Measurements from ENCODE around the gene PHETA2. TPM values are rescaled to one million over a fixed set of nuclear protein-coding genes. Genes with fewer than 3 reads are reported as not detected.

PHETA2 gene
- total RNA-seq, 1 experiment from 2014 or later = 4.5 TPM

GRCh38 chr22:42083119-42083518 lies 9.1 kb downstream of the PHETA2 start:
- no peaks in the 10 kb centered on the region for H3K9me2 ChIP-seq (ENCODE audit: insufficient read depth)
- H4K20me1 ChIP-seq (ENCODE audit: insufficient read depth) = no peaks in the 10 kb centered on the region
- H3K4me3 ChIP-seq = no peak overlapping the region
- no peak overlapping the region for H3K4me2 ChIP-seq
- no peak overlapping the region for H2AFZ ChIP-seq
- ChIA-PET POLR2A (ENCODE audit: unreplicated experiment) (no interaction called here), CTCF (no interaction called here)
- H3K9me3 ChIP-seq (ENCODE audit: insufficient read depth, low read depth) = no peaks in the 10 kb centered on the region
- DNase-seq = no peak
- TF ChIP-seq CTCF (conservative IDR thresholded peaks at IDR 0.05) (no peak), EZH2 (IDR thresholded peaks at IDR 0.05; ENCODE audit: low read depth) (no peak)
- H3K27me3 ChIP-seq (ENCODE audit: insufficient read depth, low read depth) = no peaks in the 10 kb centered on the region
- H3K27ac ChIP-seq = no peak overlapping the region
- peaks cover 15% of the 10 kb centered on the region for H3K36me3 ChIP-seq (ENCODE audit: low read depth)
- intact Hi-C loops (cut with micrococcal nuclease; ENCODE audit: unreplicated experiment) = no loop called here
- H3K4me1 ChIP-seq (replicated peaks; ENCODE audit: insufficient read depth) = peaks cover 14% of the 10 kb centered on the region
- BruUV-seq (replicated peaks) = no TSS peak
- peaks cover 24% of the 10 kb centered on the region for H3K79me2 ChIP-seq (ENCODE audit: low read depth)
- peaks cover 13% of the 10 kb centered on the region; the same call in 1 of the 2 replicates for H3F3A ChIP-seq (ENCODE audit: insufficient read depth, low read depth)

- intact Hi-C loops (cut with micrococcal nuclease; ENCODE audit: unreplicated experiment) = no loop called here
- Histone ChIP-seq H3K27ac (no peak overlapping the region), H3K36me3 (ENCODE audit: low read depth) (peaks cover 21% of the 10 kb centered on the region), H3F3A (ENCODE audit: insufficient read depth, low read depth) (peaks cover 17% of the 10 kb centered on the region; the same call in 1 of the 2 replicates), H3K9me2 (ENCODE audit: insufficient read depth) (no peaks in the 10 kb centered on the region), H3K4me2 (no peak overlapping the region), H3K4me1 (replicated peaks; ENCODE audit: insufficient read depth) (peaks cover 15% of the 10 kb centered on the region; the same call in 1 of the 2 replicates), H3K27me3 (ENCODE audit: insufficient read depth, low read depth) (no peaks in the 10 kb centered on the region), H4K20me1 (ENCODE audit: insufficient read depth) (no peaks in the 10 kb centered on the region; the same call in 1 of the 2 replicates), H2AFZ (no peak overlapping the region), H3K4me3 (no peak overlapping the region), H3K79me2 (ENCODE audit: low read depth) (peaks cover 41% of the 10 kb centered on the region), H3K9me3 (ENCODE audit: insufficient read depth, low read depth) (no peaks in the 10 kb centered on the region)
- ChIA-PET POLR2A (ENCODE audit: unreplicated experiment) (no interaction called here), CTCF (interaction anchor here (0.7 kb wide), 1 partner anchor 431 kb away, joined by 4 read pairs; no protein-coding TSS in a partner anchor)
- TF ChIP-seq EZH2 (IDR thresholded peaks at IDR 0.05; ENCODE audit: low read depth) (no peak), CTCF (conservative IDR thresholded peaks at IDR 0.05) (no peak)
- BruUV-seq (replicated peaks) = no TSS peak
- DNase-seq = no peak
Observed at GRCh38 chr22:42084874-42085273, 10.8 kb downstream of the PHETA2 start.

GRCh38 chr22:42086051-42086450 lies 12.0 kb downstream of the PHETA2 start:
- no peak overlapping the region for H2AFZ ChIP-seq
- no peak overlapping the region for H3K4me2 ChIP-seq
- no peaks in the 10 kb centered on the region for H3K9me2 ChIP-seq (ENCODE audit: insufficient read depth)
- peaks cover 9% of the 10 kb centered on the region; the same call in 1 of the 2 replicates for H3K4me1 ChIP-seq (replicated peaks; ENCODE audit: insufficient read depth)
- CTCF ChIA-PET = no interaction called here
- H3K9me3 ChIP-seq (ENCODE audit: insufficient read depth, low read depth) = no peaks in the 10 kb centered on the region
- no peak overlapping the region for H3K27ac ChIP-seq
- no peak for TF ChIP-seq EZH2 (IDR thresholded peaks at IDR 0.05; ENCODE audit: low read depth)
- no peak for TF ChIP-seq CTCF (conservative IDR thresholded peaks at IDR 0.05)
- POLR2A ChIA-PET (ENCODE audit: unreplicated experiment) = no interaction called here
- peaks cover 21% of the 10 kb centered on the region for H3K36me3 ChIP-seq (ENCODE audit: low read depth)
- intact Hi-C loops (cut with micrococcal nuclease; ENCODE audit: unreplicated experiment) = no loop called here
- H4K20me1 ChIP-seq (ENCODE audit: insufficient read depth) = no peaks in the 10 kb centered on the region; the same call in 1 of the 2 replicates
- peaks cover 18% of the 10 kb centered on the region; the same call in 1 of the 2 replicates for H3F3A ChIP-seq (ENCODE audit: insufficient read depth, low read depth)
- no peaks in the 10 kb centered on the region for H3K27me3 ChIP-seq (ENCODE audit: insufficient read depth, low read depth)
- no peak for DNase-seq
- BruUV-seq (replicated peaks) = no TSS peak
- peaks cover 33% of the 10 kb centered on the region for H3K79me2 ChIP-seq (ENCODE audit: low read depth)
- no peak overlapping the region for H3K4me3 ChIP-seq

Measured in PC-9 (cell line).